Mesendoderm (in vitro differentiated cells): ENCODE data around the gene RPS18.
A peak's percentile ranks its signal among the peaks of the same experiment; 100 is the strongest.
"Not testable (repeated sequence)": the region's sequence is repeated elsewhere in the genome, so short reads cannot be mapped to it uniquely, and the experiment has no call there.

ENCODE experiments used
- DNase-seq: peaks from one replicate; pipeline ENCODE4 v3.0.0; 2013
- H2AK5ac ChIP-seq: 2 replicates; pipeline ENCODE4 v1.6.1; 2013; ENCODE audit warnings: low read length, inconsistent platforms
- H2BK120ac ChIP-seq: 2 replicates; pipeline ENCODE4 v1.6.1; 2013; ENCODE audit warnings: low read depth, mild to moderate bottlenecking, low read length, moderate library complexity, mixed read lengths
- H2BK15ac ChIP-seq: replicated peaks from 2 replicates; pipeline ENCODE4 v1.6.1; 2013; ENCODE audit warnings: low read depth, mild to moderate bottlenecking, moderate library complexity
- H2BK5ac ChIP-seq: 2 replicates; pipeline ENCODE4 v1.6.1; 2013; ENCODE audit warnings: low read length, inconsistent platforms
- H3K18ac ChIP-seq: 2 replicates; pipeline ENCODE4 v1.6.1; 2013; ENCODE audit warnings: mild to moderate bottlenecking, low read length, mixed read lengths
- H3K23ac ChIP-seq: one replicate; pipeline ENCODE4 v1.6.1; 2013; ENCODE audit warnings: low read length
- H3K27ac ChIP-seq: 2 replicates; pipeline ENCODE4 v1.5.1; 2013; ENCODE audit warnings: low read depth, mild to moderate bottlenecking, inconsistent platforms, low read length, moderate library complexity
- H3K27me3 ChIP-seq: 2 replicates; pipeline ENCODE4 v1.6.1; 2013; ENCODE audit warnings: low read length, control low read depth, mild to moderate bottlenecking, inconsistent platforms; ENCODE audit not compliant: insufficient read depth, poor library complexity
- H3K36me3 ChIP-seq: 2 replicates; pipeline ENCODE4 v1.6.1; 2013; ENCODE audit warnings: low read length, inconsistent platforms; ENCODE audit not compliant: control insufficient read depth, insufficient read depth
- H3K4ac ChIP-seq: one replicate; pipeline ENCODE4 v1.6.1; 2013; ENCODE audit warnings: low read depth, mild to moderate bottlenecking, low read length, moderate library complexity
- H3K4me1 ChIP-seq: 2 replicates; pipeline ENCODE4 v1.6.1; 2013; ENCODE audit warnings: low read depth, low read length, inconsistent platforms; ENCODE audit not compliant: control insufficient read depth
- H3K4me2 ChIP-seq: 2 replicates; pipeline ENCODE4 v1.6.1; 2013; ENCODE audit warnings: low read length
- H3K4me3 ChIP-seq: 2 replicates; pipeline ENCODE4 v1.5.1; 2013; ENCODE audit warnings: mild to moderate bottlenecking, low read length
- H3K56ac ChIP-seq: one replicate; pipeline ENCODE4 v1.6.1; 2013; ENCODE audit warnings: low read length
- H3K79me1 ChIP-seq: 2 replicates; pipeline ENCODE4 v1.6.1; 2013; ENCODE audit warnings: low read length, inconsistent platforms
- H3K79me2 ChIP-seq: 2 replicates; pipeline ENCODE4 v1.6.1; 2013; ENCODE audit warnings: mild to moderate bottlenecking, low read length; ENCODE audit not compliant: control insufficient read depth, insufficient read depth
- H3K9ac ChIP-seq: 2 replicates; pipeline ENCODE4 v1.6.1; 2013; ENCODE audit warnings: low read length, inconsistent platforms
- H4K5ac ChIP-seq: one replicate; pipeline ENCODE4 v1.6.1; 2013; ENCODE audit warnings: low read length
- H4K8ac ChIP-seq: one replicate; pipeline ENCODE4 v1.6.1; 2013; ENCODE audit warnings: low read depth, mild to moderate bottlenecking, control low read depth, low read length, moderate library complexity
- WGBS: extraction: QIAGEN DNeasy Blood & Tissue Kit; methylation state at CpG from one replicate; pipeline ENCODE4 v1.1.7; 2013; ENCODE audit warnings: low lambda C conversion rate, missing lambda C conversion rate; ENCODE audit not compliant: insufficient coverage; ENCODE audit errors: extremely low coverage; 5-methylcytosine and 5-hydroxymethylcytosine counted together

The RPS18 gene

DNA sequence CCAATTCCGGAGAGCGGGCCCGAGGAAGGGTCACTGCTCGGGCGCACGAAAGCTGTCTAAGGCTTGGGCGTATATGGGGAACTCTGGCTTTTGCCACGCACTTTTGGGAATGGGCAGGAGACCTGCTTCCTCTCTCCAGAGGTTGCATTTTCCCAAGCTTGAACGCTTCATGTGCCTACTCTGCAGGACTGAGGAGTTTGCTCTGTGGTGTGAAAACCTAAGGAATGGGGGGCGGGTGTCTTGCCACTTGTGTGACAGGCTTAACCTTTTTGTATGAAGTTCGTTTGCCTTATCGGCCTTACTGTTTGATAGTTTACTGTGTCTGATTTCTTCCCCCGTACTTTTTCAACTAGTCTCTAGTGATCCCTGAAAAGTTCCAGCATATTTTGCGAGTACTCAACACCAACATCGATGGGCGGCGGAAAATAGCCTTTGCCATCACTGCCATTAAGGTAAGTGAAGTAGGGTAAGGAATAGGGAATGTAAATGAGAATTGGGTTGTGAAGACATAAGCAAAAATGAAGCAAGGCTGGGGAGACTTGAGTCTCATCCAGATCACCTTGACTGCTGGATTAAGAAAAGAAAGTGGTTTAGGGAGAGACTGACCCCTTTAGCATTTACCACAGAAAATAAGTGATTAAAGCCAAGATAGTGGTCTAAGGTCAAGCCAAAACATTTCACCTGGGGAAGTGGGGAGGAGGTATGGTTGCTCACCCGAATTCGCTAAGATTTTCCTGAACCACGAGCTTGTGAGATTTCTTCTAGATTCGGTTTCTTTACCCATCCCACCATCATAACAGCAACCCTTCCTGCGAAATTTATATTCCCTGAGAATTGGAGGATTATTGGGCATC lies 627 bp downstream of the RPS18 start:
- Histone ChIP-seq H3K27me3 (no peaks in the 10 kb centered on the region), H4K5ac (no peak overlapping the region), H3K79me1 (peaks cover 13% of the 10 kb centered on the region), H2BK5ac (peak overlapping the region; percentile 32), H3K18ac (peak overlapping the region; percentile 41), H2BK120ac (no peak overlapping the region), H2AK5ac (peak overlapping the region; percentile 98), H3K36me3 (peaks cover 13% of the 10 kb centered on the region), H3K9ac (peak overlapping the region; percentile 100), H4K8ac (no peak overlapping the region), H3K4me2 (peak overlapping the region; percentile 85), H3K79me2 (peaks cover 37% of the 10 kb centered on the region), H2BK15ac (no peak overlapping the region), H3K4me1 (peaks cover 3% of the 10 kb centered on the region), H3K4ac (peak overlapping the region; percentile 87), H3K56ac (peak overlapping the region; percentile 99), H3K27ac (peak overlapping the region; percentile 65), H3K4me3 (peak overlapping the region; percentile 100), H3K23ac (peak overlapping the region; percentile 94)
- no peak for DNase-seq
- WGBS: no CpG with 5 or more reads among the region's 22 CpGs

DNA sequence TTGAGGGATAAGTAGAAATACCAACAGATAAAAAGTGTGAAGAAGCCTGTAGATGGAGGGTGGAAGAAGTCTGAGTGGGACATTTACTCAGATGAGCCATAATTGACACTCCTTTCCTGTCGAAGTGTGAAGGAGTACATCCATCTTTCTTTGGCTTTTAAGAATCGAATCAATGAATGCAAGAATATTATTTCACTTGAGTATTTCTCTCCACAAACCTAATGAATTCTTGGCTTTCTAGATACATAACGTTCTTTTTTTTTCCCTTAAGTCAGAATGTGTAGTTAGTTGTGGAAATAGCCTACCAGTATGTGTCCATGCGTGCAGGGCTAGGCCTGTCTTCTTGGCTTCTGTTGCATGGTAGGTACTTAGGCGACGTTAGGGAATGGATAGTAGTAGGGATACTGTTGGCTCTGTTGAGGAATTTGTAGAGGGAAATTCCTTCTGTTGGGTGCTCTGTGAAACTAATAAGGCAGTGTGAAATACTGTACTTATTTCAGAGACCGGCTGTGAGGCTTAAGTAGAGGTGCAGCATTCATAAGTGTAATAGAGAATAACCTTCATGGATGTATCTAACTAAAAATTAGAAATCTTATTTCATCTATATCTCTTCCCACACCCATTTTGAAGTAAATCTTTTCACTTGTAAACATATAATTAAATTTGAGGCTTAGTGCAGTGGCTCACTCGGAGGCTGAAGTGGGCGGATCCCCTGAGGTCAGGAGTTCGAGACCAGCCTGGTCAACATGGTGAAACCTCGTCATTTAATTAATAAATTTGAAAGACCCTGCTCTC lies 1.5 kb downstream of the RPS18 start:
- peak overlapping the region; percentile 100 for H3K4me3 ChIP-seq
- no peak overlapping the region for H2BK5ac ChIP-seq
- no peak overlapping the region for H4K5ac ChIP-seq
- no peak overlapping the region for H2BK120ac ChIP-seq
- H3K36me3 ChIP-seq: peaks cover 13% of the 10 kb centered on the region
- peaks cover 13% of the 10 kb centered on the region for H3K79me1 ChIP-seq
- peaks cover 6% of the 10 kb centered on the region for H3K4me1 ChIP-seq
- H3K56ac ChIP-seq: peak overlapping the region; percentile 99
- no peak overlapping the region for H2BK15ac ChIP-seq
- H3K23ac ChIP-seq: no peak overlapping the region
- no peak overlapping the region for H3K27ac ChIP-seq
- H3K79me2 ChIP-seq: peaks cover 37% of the 10 kb centered on the region
- peak overlapping the region; percentile 85 for H3K4me2 ChIP-seq
- peak overlapping the region; percentile 100 for H3K9ac ChIP-seq
- no peaks in the 10 kb centered on the region for H3K27me3 ChIP-seq
- H2AK5ac ChIP-seq: no peak overlapping the region
- WGBS: no CpG with 5 or more reads among the region's 11 CpGs
- H3K18ac ChIP-seq: no peak overlapping the region
- DNase-seq: no peak
- no peak overlapping the region for H3K4ac ChIP-seq
- no peak overlapping the region for H4K8ac ChIP-seq

DNA sequence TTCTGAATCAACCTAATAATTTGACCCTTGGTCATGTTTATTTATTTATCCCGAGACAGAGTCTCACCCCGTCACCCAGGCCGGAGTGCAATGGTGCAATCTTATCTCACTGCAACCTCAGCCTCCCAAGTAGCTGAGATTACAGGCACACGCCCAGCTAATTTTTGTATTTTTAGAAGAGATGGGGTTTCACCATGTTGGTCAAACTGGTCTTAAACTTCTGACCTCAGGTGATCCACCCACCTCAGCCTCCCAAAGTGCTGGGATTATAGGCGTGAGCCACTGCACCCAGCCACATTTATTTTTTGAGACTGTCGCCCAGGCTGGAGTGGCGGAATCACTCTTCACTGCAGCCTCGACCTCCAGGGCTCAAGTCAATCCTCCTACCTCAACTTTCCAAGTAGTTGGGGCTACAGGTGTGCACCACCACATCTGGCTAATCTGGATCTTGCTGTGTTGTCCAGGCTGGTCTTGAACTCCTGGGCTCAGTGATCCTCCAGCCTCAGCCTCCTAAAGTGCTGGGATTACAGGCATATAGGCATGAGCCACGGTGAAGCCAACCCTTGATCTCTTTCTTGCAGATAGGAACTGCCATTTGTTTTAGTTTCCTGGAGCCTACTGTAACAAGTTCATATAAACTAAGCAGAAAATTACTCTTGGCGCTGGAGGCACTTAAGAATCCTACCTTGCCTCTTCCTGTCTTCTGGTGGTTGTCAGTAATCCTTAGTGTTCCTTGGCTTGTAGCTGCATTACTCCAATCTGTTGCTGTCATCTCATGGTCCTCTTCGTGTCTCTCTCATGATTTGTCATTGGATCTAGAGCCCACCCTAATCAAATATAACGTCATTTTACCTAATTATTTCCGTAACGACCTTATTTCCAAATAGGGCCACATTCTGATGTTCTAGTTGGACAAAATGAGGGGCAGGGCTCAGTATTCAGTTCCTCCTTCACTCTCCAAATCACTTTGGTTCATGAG lies 2.3 kb downstream of the RPS18 start:
- Histone ChIP-seq H3K79me2 (peaks cover 37% of the 10 kb centered on the region), H3K4me3 (peak overlapping the region; percentile 16), H3K9ac (peak overlapping the region; percentile 100), H2BK120ac (no peak overlapping the region), H3K79me1 (peaks cover 15% of the 10 kb centered on the region), H2BK5ac (no peak overlapping the region), H4K5ac (no peak overlapping the region), H3K23ac (no peak overlapping the region), H2BK15ac (no peak overlapping the region), H3K36me3 (peaks cover 15% of the 10 kb centered on the region), H3K18ac (no peak overlapping the region), H3K4me2 (peak overlapping the region; percentile 60), H3K27me3 (no peaks in the 10 kb centered on the region), H2AK5ac (no peak overlapping the region), H3K27ac (no peak overlapping the region), H4K8ac (no peak overlapping the region), H3K4ac (no peak overlapping the region), H3K4me1 (peaks cover 6% of the 10 kb centered on the region), H3K56ac (peak overlapping the region; percentile 72)
- DNase-seq: no peak
- WGBS: no CpG with 5 or more reads among the region's 14 CpGs

DNA sequence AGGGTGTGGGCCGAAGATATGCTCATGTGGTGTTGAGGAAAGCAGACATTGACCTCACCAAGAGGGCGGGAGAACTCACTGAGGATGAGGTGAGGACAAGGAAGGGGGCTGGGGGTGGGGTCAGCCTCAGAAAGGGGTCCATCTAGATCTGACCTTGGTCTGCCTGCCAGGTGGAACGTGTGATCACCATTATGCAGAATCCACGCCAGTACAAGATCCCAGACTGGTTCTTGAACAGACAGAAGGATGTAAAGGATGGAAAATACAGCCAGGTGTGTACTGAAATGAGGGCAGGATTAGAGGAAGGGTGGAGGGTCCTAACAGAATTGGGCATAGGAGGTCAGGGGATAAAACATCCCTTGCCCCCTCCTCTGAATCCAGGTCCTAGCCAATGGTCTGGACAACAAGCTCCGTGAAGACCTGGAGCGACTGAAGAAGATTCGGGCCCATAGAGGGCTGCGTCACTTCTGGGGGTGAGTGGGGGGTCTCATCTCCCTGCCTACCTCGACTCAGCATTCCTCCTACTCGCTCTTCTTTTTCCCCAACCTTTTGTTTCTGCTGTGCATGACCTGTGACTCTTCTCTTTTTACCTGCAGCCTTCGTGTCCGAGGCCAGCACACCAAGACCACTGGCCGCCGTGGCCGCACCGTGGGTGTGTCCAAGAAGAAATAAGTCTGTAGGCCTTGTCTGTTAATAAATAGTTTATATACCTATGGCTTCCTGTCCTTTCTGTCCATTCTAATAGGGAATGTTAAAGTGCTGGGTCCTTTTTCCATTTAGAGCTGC lies 4.1 kb downstream of the RPS18 start:
- not testable (repeated sequence) for H3K4me1 ChIP-seq, H3K4ac ChIP-seq, H3K27me3 ChIP-seq, H4K8ac ChIP-seq, DNase-seq, H3K23ac ChIP-seq, H4K5ac ChIP-seq, H2AK5ac ChIP-seq, H3K18ac ChIP-seq, H3K4me3 ChIP-seq, H2BK120ac ChIP-seq, H2BK15ac ChIP-seq, H2BK5ac ChIP-seq
- Histone ChIP-seq H3K56ac (peak overlapping the region; percentile 94), H3K36me3 (peaks cover 17% of the 10 kb centered on the region), H3K79me2 (peaks cover 36% of the 10 kb centered on the region), H3K9ac (peak overlapping the region; percentile 100), H3K79me1 (peaks cover 10% of the 10 kb centered on the region), H3K4me2 (peak overlapping the region; percentile 83), H3K27ac (peak overlapping the region; percentile 94)
- no CpG with 5 or more reads among the region's 16 CpGs for WGBS

DNA sequence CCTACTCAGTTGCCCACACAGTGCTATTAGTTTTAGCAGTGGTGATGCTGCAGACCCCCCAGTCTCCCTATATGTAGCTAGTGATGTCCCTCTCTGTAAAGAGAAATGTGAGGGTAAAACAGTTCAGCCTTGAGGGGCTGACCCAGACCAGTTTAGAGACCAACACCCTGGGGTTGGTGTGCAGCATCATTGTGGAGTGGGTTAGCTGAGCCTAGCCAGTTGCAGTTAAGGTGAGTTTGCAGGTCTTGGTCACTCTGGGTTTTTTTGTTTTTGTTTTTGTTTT lies 4.6 kb downstream of the RPS18 start:
- no peak overlapping the region for H3K23ac ChIP-seq
- H3K79me2 ChIP-seq: peaks cover 34% of the 10 kb centered on the region
- H3K36me3 ChIP-seq: peaks cover 17% of the 10 kb centered on the region
- no peak overlapping the region for H2BK15ac ChIP-seq
- H4K8ac ChIP-seq: no peak overlapping the region
- H4K5ac ChIP-seq: no peak overlapping the region
- peak overlapping the region; percentile 94 for H3K27ac ChIP-seq
- peak overlapping the region; percentile 59 for H2BK5ac ChIP-seq
- peak overlapping the region; percentile 46 for H3K4me3 ChIP-seq
- no peak overlapping the region for H2BK120ac ChIP-seq
- H3K56ac ChIP-seq: peak overlapping the region; percentile 94
- H3K4me1 ChIP-seq: peaks cover 6% of the 10 kb centered on the region
- H3K4me2 ChIP-seq: peak overlapping the region; percentile 83
- no peak overlapping the region for H3K4ac ChIP-seq
- H3K79me1 ChIP-seq: peaks cover 8% of the 10 kb centered on the region
- H3K27me3 ChIP-seq: no peaks in the 10 kb centered on the region
- no peak overlapping the region for H2AK5ac ChIP-seq
- peak overlapping the region; percentile 100 for H3K9ac ChIP-seq
- DNase-seq: no peak
- no peak overlapping the region for H3K18ac ChIP-seq
